CD4-positive, alpha-beta T cell treated with Interleukin-6 at 100 ng/mL for 8 hours (primary cell): ENCODE results near the gene SCOC.
"Not testable (repeated sequence)": the region's sequence is repeated elsewhere in the genome, so short reads cannot be mapped to it uniquely, and the experiment has no call there.

Source experiments
- DNase-seq: peaks from one replicate; pipeline ENCODE4 v3.0.0-alpha.2; 2020; ENCODE audit warnings: mixed read lengths, low spot score

Gene SCOC

GRCh38 chr4:140361099-140361498 lies 12.3 kb upstream of the SCOC start:
- no peak for DNase-seq

GRCh38 chr4:140363051-140363450 lies 10.4 kb upstream of the SCOC start:
- no peak for DNase-seq

- no peak for DNase-seq
These were observed 9.9 kb upstream of the SCOC start for GRCh38 chr4:140363558-140363957.

- no peak for DNase-seq
These were observed 5.7 kb upstream of the SCOC start for GRCh38 chr4:140367738-140368137.

GRCh38 chr4:140368686-140369085 lies 4.8 kb upstream of the SCOC start:
- DNase-seq = no peak

- DNase-seq = peak; percentile 36
These were observed 607 bp upstream of the SCOC start for GRCh38 chr4:140372751-140373327.

- no peak for DNase-seq
These were observed 658 bp downstream of the SCOC start for GRCh38 chr4:140374130-140374477.

GRCh38 chr4:140382732-140383131 lies 9.3 kb downstream of the SCOC start:
- DNase-seq = no peak

GRCh38 chr4:140388015-140388414 lies 14.6 kb downstream of the SCOC start:
- no peak for DNase-seq

- DNase-seq = no peak
These were observed 22.2 kb downstream of the SCOC start for GRCh38 chr4:140395668-140396067.

GRCh38 chr4:140400111-140400510 lies 26.7 kb downstream of the SCOC start:
- no peak for DNase-seq

- no peak for DNase-seq
These were observed 32.8 kb downstream of the SCOC start for GRCh38 chr4:140406292-140406691.

GRCh38 chr4:140408974-140409373 lies 35.5 kb downstream of the SCOC start:
- no peak for DNase-seq

GRCh38 chr4:140413130-140413969 lies 39.9 kb downstream of the SCOC start:
- DNase-seq = not testable (repeated sequence)

GRCh38 chr4:140423106-140423505 lies 49.7 kb downstream of the SCOC start:
- no peak for DNase-seq

GRCh38 chr4:140426610-140427105 lies 53.2 kb downstream of the SCOC start:
- DNase-seq = no peak

- DNase-seq = peak; percentile 5
These were observed 53.9 kb downstream of the SCOC start, which contains the start of gene CLGN for GRCh38 chr4:140427106-140427918. Gene CLGN, minus strand, starts transcription at chr4:140427648. Its CDS starts 14,570 bp downstream, at chr4:140413078.

- no peak for DNase-seq
These were observed 54.5 kb downstream of the SCOC start for GRCh38 chr4:140427919-140428471.
